NT2/D1 (cell line): ENCODE data around the gene RAB40C.

Experiments
- SUZ12 ChIP-seq: IDR thresholded peaks from 2 replicates; pipeline ENCODE4 v1.6.1; 2011; ENCODE audit not compliant: insufficient read length, insufficient read depth; ENCODE audit errors: extremely low read depth
- ZNF274 ChIP-seq: IDR thresholded peaks from 2 replicates; pipeline ENCODE4 v1.6.1; 2011; ENCODE audit warnings: mild to moderate bottlenecking, low read depth, low read length

DNA sequence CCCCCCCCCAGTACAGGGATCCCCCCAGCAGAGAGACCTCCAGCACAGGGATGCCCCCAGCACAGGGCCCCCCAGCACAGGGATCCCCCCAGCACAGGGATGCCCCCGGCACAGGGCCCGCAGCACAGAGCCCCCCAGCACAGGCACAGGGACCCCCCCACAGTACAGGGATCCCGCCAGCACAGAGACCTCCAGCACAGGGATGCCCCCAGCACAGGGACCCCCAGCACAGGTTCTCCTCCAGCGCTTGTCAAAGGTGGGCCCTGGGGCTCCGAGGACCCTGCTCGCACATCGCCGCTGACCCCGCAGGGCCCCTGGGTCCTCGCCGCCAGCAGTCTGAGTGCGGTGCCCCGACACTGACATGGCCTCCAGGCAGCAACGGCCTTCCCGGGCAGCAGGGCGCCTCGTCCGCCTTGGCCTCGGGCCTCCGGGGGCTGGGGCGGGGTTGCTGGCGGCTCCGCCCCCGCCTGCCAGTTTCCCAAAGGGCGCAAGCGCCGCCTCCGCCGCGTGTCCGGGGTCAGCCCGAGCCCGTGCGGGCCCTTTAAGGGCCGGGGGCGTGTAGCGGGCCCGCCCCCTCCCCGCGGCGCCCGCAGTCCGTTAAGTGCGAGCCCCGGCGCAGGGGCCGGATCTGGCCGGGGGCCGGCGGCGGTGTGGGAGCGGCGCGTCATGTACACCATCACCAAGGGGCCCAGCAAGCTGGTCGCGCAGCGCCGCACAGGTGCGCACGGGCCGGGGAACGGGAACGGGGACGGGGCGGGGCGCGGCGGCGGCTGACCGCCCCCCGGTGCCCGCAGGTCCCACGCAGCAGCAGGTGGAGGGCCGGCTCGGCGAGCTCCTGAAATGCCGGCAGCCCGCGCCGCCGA, 51.7 kb downstream of the RAB40C start, which contains the start of gene MCRIP2:
- TF ChIP-seq SUZ12 (no peak), ZNF274 (no peak)
